Vagina (tissue), 2 donors: Measurements from ENCODE around the gene TMIE.

Source experiments
- CTCF ChIP-seq, 3 experiments: fragments of 450-650 bp in 2 of 3; fragments of 200-600 bp in 1 of 3; sonication (generic) in 1 of 3; IDR thresholded peaks; one replicate each; pipeline ENCODE4 v1.5.1; 2017 to 2019; ENCODE audit warnings: antibody characterized with exemption in 3 of 3, mild to moderate bottlenecking in 2 of 3, moderate library complexity in 2 of 3
- POLR2A ChIP-seq, 2 donors: fragments of 450-650 bp; IDR thresholded peaks; one replicate each; pipeline ENCODE4 v1.6.1; 2017; ENCODE audit warnings: antibody characterized with exemption in 2 of 2, mild to moderate bottlenecking in 2 of 2, moderate library complexity in 2 of 2
- POLR2AphosphoS5 ChIP-seq, 2 donors: sonication (generic); formaldehyde crosslinking; IDR thresholded peaks; one replicate each; pipeline ENCODE4 v1.9.0; 2017; ENCODE audit warnings: antibody characterized with exemption in 2 of 2, mild to moderate bottlenecking in 2 of 2, low read depth in 1 of 2; ENCODE audit not compliant: insufficient read depth in 1 of 2

DNA sequence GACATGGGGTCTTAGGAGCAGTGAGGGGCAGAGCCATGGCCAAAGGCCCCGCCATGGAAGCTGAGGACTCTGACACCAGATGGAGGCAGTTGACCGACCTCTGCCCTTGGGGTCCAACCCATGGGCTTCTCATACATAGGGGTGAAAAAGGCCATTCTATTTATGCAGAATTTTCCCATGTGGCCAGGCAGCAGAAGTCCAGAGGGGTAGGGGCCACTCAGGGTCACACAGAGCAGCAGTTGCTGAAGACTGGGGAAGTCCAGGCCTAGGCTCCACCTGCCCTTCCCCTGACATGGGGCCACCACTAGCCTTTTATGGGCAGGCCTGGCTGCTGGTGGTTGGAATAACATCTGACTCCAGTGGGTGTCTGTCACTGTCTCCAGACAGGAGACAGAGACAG, 10.1 kb downstream of the TMIE start:
- TF ChIP-seq CTCF (IDR thresholded peaks at IDR 0.05) (no peak), POLR2A (IDR thresholded peaks at IDR 0.05) (no peak), POLR2AphosphoS5 (IDR thresholded peaks at IDR 0.05; ENCODE audit: insufficient read depth in 1 of 2, low read depth in 1 of 2) (no peak)
